A172 (cell line): ENCODE data around the gene ANGPTL4. TPM values are rescaled to one million over a fixed set of nuclear protein-coding genes. Genes with fewer than 3 reads are reported as not detected.
"Not testable (repeated sequence)": the region's sequence is repeated elsewhere in the genome, so short reads cannot be mapped to it uniquely, and the experiment has no call there.

ENCODE experiments used
- DNase-seq: peaks from one replicate; pipeline ENCODE4 v3.0.0-alpha.2; 2015; ENCODE audit warnings: low spot score
- total RNA-seq: library from RNA; depleted of rRNA; stranded (reverse); fragments of >200 nt; shearing (Covaris generic); gene quantifications from 2 replicates; pipeline ENCODE4 v1.2.3, GENCODE V29; 2014

Gene ANGPTL4
- total RNA-seq, 1 experiment from 2014 or later = not detected

DNA sequence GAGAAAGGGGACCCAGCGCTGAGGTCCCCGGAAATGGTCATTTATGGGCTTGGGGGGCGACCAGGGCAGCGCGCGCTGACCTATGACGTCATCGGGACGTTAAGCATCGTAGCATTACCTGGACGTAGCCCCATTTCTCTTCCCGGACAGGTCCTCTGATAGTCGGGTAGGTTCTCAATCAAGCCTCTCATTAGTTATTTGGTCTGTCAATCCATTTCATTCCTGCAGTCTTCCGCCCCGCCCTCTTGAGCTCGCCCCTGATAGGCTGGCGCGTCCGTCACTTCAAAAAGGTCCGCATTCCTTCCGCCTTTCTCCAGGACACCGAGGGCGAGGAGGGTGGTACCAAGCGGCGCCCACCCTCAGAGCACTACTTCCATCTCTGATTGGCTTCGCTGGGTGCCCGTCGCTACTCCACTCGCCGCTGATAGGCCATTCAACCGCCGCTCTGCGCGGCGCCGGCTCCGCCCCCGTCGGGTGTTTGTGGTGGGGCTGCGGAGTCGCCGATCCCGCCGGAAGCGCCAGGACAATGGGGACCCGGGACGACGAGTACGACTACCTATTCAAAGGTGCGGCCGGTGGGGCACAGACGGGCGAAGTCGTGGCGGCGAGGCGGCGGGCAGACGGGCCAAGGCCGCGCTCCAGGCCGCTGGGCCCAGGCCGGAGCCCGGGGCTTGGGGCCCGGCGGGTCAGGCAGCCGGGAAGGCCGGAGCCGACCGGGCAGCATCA lies 26.1 kb downstream of the ANGPTL4 start, which contains the start of gene RAB11B:
Gene RAB11B, plus strand, starts transcription at position 470 of the 726 bp plus-strand sequence. Its CDS starts 57 bp downstream, at position 527.
- peak; percentile 100 for DNase-seq

DNA sequence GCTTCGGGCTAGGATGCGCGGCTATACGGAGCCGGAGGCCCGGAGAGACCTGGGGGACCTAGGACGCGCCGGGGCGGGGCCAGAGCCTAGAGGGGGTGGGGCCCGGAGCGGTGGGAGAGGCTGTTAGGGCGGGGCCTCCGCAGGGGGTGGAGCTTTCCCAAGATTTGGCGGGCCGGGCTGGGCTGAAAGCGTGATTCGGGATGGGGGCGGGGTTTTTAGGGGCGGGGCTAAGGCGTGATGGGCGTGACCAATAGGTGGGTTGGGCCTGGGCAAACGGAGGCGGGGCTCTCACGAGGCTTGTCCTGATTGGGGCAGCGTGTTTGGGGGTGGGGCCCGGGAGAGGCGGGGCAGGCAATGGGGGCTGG lies 26.6 kb downstream of the ANGPTL4 start:
- DNase-seq = peak; percentile 85

- DNase-seq = no peak
Measured at GRCh38 chr19:8391198-8392016, 27.5 kb downstream of the ANGPTL4 start.

- DNase-seq = no peak
Measured at GRCh38 chr19:8392017-8392591, 28.1 kb downstream of the ANGPTL4 start.

DNA sequence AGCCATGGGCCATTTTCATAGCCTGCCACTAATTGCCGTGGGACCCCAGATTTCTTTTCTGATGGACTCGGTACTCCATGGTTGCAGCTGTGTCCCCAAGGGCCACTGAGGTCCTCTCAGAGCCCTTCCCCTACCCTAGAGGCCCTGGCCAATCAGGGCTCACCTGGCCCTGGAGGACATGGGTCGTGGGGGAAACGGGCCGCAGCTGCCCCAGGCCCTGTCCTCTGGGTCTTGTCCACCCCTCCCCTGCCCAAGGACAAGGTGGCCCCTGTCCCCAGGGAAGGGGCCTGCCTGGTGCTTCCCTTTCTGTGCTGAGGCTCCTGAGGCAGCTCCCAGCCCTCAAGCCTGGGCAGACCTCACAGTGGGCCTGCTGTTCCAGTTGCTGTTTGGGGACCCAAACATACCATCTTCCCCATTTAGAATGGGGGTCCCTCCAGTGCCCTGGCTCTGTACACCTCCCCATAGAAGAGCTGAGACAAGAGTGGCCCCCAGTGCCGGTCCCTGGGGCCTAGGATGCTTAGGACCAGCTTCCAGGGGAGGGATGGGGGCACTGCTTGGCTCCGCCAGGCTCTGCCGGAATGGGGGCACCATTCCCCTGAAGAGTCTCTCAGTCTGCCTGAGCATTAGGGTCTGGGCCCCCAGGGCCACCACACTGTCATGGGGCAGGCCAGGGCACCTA lies 29.4 kb downstream of the ANGPTL4 start:
- no peak for DNase-seq

- no peak for DNase-seq
Measured at GRCh38 chr19:8393871-8394250, 29.9 kb downstream of the ANGPTL4 start.

DNA sequence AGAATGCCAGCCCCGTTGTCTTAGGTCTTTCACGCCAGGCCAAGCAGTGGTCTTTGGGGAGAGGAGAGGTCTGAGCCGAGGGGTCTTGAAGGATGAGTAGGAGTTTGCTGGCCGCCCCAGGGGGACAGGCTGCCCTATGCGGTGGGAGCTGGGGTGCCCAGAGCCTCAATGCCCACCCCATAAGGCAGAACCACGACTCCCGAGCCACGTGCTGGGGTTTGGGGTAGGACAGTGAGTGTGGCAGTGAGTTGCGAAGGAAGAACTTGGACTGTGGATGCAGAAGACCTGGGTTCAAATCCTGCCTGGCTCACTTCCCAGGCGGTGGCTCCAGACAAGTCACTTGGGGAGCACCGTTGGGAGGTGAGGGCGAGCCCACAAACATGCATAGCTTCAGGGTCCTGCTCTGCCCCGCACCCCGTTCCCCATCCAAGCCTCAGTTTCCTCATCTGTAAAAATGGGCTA lies 31.7 kb downstream of the ANGPTL4 start:
- DNase-seq = no peak

DNA sequence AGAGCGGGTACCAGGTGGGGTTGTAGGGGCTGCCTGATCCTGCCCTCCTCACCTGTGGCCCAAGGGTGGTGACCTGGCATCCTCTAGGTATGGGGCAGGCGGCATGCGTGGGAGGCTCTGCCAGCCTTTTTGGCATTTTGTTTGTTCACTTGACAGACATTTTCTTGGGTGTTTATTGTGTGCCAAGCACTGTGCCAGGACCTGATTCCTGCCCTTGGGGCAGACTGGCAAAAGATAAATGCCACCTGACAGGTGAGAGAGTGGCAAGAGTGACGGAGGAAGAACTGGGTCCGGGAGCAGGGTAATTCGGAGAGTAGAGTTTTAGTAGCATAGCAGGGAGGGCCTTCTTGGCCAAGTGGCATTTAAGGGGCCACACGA lies 32.2 kb downstream of the ANGPTL4 start:
- no peak for DNase-seq

- DNase-seq = peak; percentile 57
Measured at GRCh38 chr19:8396563-8397203, 32.7 kb downstream of the ANGPTL4 start.

GRCh38 chr19:8397271-8397670 lies 33.3 kb downstream of the ANGPTL4 start:
- DNase-seq = no peak

DNA sequence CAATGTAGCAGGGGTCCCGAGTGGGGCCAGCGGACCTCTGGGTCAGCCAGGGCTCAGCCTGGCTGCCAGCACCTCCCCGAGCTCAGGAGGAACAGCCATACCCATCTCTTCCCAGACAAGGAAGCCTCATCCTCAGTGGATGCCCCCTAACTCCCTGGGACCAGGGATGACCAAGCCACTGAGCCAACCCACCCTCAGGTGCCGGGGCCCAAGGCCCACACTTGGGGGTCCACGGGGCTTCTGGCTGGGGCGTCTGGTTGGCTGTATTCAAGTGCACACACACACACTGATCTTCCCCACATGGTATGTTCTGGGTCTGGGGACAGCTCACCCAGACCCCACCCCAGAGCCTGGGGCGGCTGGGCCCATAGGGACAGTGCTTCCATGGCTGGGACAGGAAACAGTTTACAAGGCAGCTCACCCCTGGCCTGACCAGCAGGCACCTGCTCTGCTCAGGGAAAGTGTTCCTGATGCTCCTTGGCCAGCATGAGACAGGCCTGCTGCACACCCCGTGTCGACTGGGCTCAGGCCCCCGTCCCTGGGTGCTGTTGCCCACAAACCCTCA lies 33.9 kb downstream of the ANGPTL4 start:
- DNase-seq = no peak

- no peak for DNase-seq
Measured at GRCh38 chr19:8398311-8398771, 34.4 kb downstream of the ANGPTL4 start.

DNA sequence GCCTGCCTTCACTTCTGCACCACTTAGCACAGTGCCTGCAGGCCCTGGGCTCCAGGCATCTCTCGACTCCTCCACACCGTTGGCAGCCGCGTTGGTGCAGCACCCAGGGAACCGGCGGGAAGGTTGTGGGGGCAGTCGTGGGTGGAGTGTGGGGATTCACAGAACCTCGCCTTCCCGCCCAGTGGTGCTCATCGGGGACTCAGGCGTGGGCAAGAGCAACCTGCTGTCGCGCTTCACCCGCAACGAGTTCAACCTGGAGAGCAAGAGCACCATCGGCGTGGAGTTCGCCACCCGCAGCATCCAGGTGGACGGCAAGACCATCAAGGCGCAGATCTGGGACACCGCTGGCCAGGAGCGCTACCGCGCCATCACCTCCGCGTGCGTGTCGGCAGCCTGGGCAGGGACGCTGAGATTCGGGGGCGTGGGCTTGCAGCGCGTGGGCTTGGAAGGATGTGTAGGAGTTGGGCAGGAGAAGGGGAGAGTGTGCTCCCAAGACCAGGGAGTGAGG lies 35.8 kb downstream of the ANGPTL4 start:
- DNase-seq = no peak

- DNase-seq = no peak
Measured at GRCh38 chr19:8401981-8402411, 38.0 kb downstream of the ANGPTL4 start.

GRCh38 chr19:8403098-8403819 lies 39.3 kb downstream of the ANGPTL4 start:
- no peak for DNase-seq

DNA sequence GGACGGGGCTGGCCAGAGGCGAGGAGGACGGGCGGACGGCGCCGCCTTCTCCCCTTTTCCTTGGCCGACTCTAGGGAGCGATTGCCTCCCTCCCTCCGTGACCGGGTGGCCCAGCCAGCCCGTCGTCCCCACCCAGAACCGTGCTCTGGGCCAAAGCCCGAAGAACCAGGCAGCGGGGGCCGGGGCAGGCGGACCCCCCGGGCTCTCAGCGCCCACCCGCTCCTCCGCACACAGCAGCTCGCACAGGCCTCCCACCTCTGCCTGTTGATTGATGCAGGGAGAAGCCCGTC lies 39.8 kb downstream of the ANGPTL4 start:
- no peak for DNase-seq

GRCh38 chr19:8404391-8405151 lies 40.6 kb downstream of the ANGPTL4 start:
- no peak for DNase-seq

DNA sequence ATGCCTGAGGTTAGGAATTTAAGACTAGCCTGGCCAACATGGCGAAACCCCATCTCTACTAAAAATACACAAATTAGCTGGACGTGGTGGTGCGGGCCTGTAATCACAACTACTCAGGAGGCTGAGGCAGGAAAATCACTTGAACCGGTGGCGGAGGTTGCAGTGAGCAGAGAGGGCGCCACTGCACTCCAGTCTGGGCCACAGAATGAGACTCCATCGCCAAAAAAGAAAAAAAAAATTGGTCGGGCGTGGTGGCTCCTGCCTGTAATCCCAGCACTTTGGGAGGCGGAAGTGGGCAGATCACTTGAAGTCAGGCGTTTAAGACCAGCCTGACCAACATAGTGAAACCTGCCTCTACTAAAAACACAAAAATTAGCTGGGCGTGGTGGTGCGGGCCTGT lies 46.8 kb downstream of the ANGPTL4 start:
- DNase-seq = not testable (repeated sequence)

GRCh38 chr19:8412783-8413628 lies 49.1 kb downstream of the ANGPTL4 start, which contains the start of gene MARCHF2:
Gene MARCHF2, plus strand, starts transcription at chr19:8413305. Its CDS starts 8,536 bp downstream, at chr19:8421841.
- DNase-seq = peak; percentile 92
